Mesenchymal stem cell (in vitro differentiated cells and primary cell): ENCODE measurements around the gene SPSB1.

Experiments
- DNase-seq: peaks from one replicate; pipeline ENCODE4 v3.0.0-alpha.2; 2013
- H2AFZ ChIP-seq: one replicate; pipeline ENCODE4 v1.6.1; 2013; ENCODE audit warnings: low read depth, mild to moderate bottlenecking, control low read depth, inconsistent platforms, low read length, moderate library complexity
- H2AK5ac ChIP-seq: 2 replicates; pipeline ENCODE4 v1.6.1; 2013; ENCODE audit warnings: low read length, moderate library complexity, mild to moderate bottlenecking, inconsistent platforms; ENCODE audit not compliant: severe bottlenecking
- H2BK120ac ChIP-seq: one replicate; pipeline ENCODE4 v1.6.1; 2013; ENCODE audit warnings: low read depth, mild to moderate bottlenecking, inconsistent platforms, low read length, moderate library complexity
- H2BK12ac ChIP-seq, 2 experiments: one replicate each; pipeline ENCODE4 v1.6.1; 2013; ENCODE audit warnings: inconsistent platforms in 2 of 2, low read length in 2 of 2, mild to moderate bottlenecking in 2 of 2, moderate library complexity in 2 of 2, control low read depth in 1 of 2
- H2BK15ac ChIP-seq: one replicate; pipeline ENCODE4 v1.6.1; 2013; ENCODE audit warnings: mild to moderate bottlenecking, low read depth, inconsistent platforms; ENCODE audit not compliant: poor library complexity, severe bottlenecking
- H2BK5ac ChIP-seq: 2 replicates; pipeline ENCODE4 v1.6.1; 2013; ENCODE audit warnings: low read depth, mild to moderate bottlenecking, low read length, control low read depth, inconsistent platforms; ENCODE audit not compliant: poor library complexity, severe bottlenecking
- H3K14ac ChIP-seq, 2 experiments: one replicate each; pipeline ENCODE4 v1.6.1; 2013; ENCODE audit warnings: inconsistent platforms in 2 of 2, low read length in 2 of 2, control low read depth in 1 of 2, mild to moderate bottlenecking in 1 of 2, moderate library complexity in 1 of 2
- H3K18ac ChIP-seq, 2 experiments: one replicate each; pipeline ENCODE4 v1.6.1; 2013; ENCODE audit warnings: inconsistent platforms in 2 of 2, low read length in 2 of 2, control low read depth in 1 of 2, low read depth in 1 of 2, mild to moderate bottlenecking in 1 of 2
- H3K23ac ChIP-seq, 2 experiments: one replicate each; pipeline ENCODE4 v1.6.1; 2013; ENCODE audit warnings: inconsistent platforms in 2 of 2, low read length in 2 of 2, mild to moderate bottlenecking in 2 of 2, moderate library complexity in 2 of 2, control low read depth in 1 of 2
- H3K27ac ChIP-seq: 2 replicates; pipeline ENCODE4 v1.5.1; 2013; ENCODE audit warnings: mild to moderate bottlenecking, moderate library complexity, low read length, control low read depth, inconsistent platforms; ENCODE audit not compliant: poor library complexity, severe bottlenecking
- H3K27me3 ChIP-seq, 2 experiments: 2 replicates each; pipeline versions ENCODE4 v1.6.1 to v1.7.0; 2013; ENCODE audit warnings: low read length in 2 of 2, mild to moderate bottlenecking in 2 of 2, moderate library complexity in 2 of 2, control low read depth in 1 of 2, inconsistent platforms in 1 of 2; ENCODE audit not compliant: control insufficient read depth in 1 of 2, insufficient read depth in 1 of 2
- H3K36me3 ChIP-seq, 2 experiments: 2 replicates each; pipeline versions ENCODE4 v1.6.1 to v1.7.0; 2013; ENCODE audit warnings: low read length in 2 of 2, control low read depth in 1 of 2, inconsistent platforms in 1 of 2, low read depth in 1 of 2, mild to moderate bottlenecking in 1 of 2; ENCODE audit not compliant: insufficient read depth in 2 of 2, control insufficient read depth in 1 of 2
- H3K4ac ChIP-seq, 2 experiments: one replicate each; pipeline ENCODE4 v1.6.1; 2013; ENCODE audit warnings: inconsistent platforms in 2 of 2, low read length in 2 of 2, mild to moderate bottlenecking in 2 of 2, moderate library complexity in 2 of 2, control low read depth in 1 of 2, low read depth in 1 of 2
- H3K4me1 ChIP-seq: 2 replicates; pipeline ENCODE4 v1.6.1; 2013; ENCODE audit warnings: low read depth, low read length, control low read depth; ENCODE audit not compliant: control insufficient read depth, insufficient read depth
- H3K4me2 ChIP-seq: 2 replicates; pipeline ENCODE4 v1.6.1; 2013; ENCODE audit warnings: low read length, mild to moderate bottlenecking, inconsistent platforms; ENCODE audit not compliant: poor library complexity, severe bottlenecking
- H3K4me3 ChIP-seq, 2 experiments: 2 replicates each; pipeline versions ENCODE4 v1.5.1 to v1.7.0; 2013; ENCODE audit warnings: low read length in 2 of 2, mild to moderate bottlenecking in 2 of 2, control low read depth in 1 of 2, low read depth in 1 of 2; ENCODE audit not compliant: insufficient read depth in 1 of 2
- H3K79me1 ChIP-seq: replicated peaks from 2 replicates; pipeline ENCODE4 v1.6.1; 2013; ENCODE audit warnings: mild to moderate bottlenecking, control low read depth, low read length, inconsistent platforms; ENCODE audit not compliant: poor library complexity, severe bottlenecking
- H3K9ac ChIP-seq: 2 replicates; pipeline ENCODE4 v1.7.0; 2013; ENCODE audit warnings: mild to moderate bottlenecking, low read length, moderate library complexity
- H3K9me3 ChIP-seq: 2 replicates; pipeline ENCODE4 v1.7.0; 2013; ENCODE audit warnings: mild to moderate bottlenecking, low read length; ENCODE audit not compliant: control insufficient read depth
- H4K8ac ChIP-seq: one replicate; pipeline ENCODE4 v1.6.1; 2013; ENCODE audit warnings: inconsistent platforms, mild to moderate bottlenecking, low read length, moderate library complexity
- H4K91ac ChIP-seq: one replicate; pipeline ENCODE4 v1.6.1; 2013; ENCODE audit warnings: mild to moderate bottlenecking, low read length, inconsistent platforms
- WGBS: methylation state at CpG from one replicate; pipeline ENCODE4 v1.1.7; 2013; ENCODE audit warnings: mixed read lengths; 5-methylcytosine and 5-hydroxymethylcytosine counted together

The SPSB1 gene

GRCh38 chr1:9357958-9358357, 65.3 kb downstream of the SPSB1 start:
- no peak overlapping the region for H4K91ac ChIP-seq
- no peak overlapping the region for H3K9ac ChIP-seq
- no peak overlapping the region for H3K27ac ChIP-seq
- no peak for DNase-seq
- no peak overlapping the region for H3K18ac ChIP-seq
- H3K14ac ChIP-seq = no peak overlapping the region
- no peaks in the 10 kb centered on the region for H3K27me3 ChIP-seq
- 94% methylated on average over 8 of the region's 8 CpGs for WGBS
- H3K4me2 ChIP-seq = no peak overlapping the region
- H3K23ac ChIP-seq = no peak overlapping the region
- no peak overlapping the region for H2BK12ac ChIP-seq
- no peak overlapping the region for H4K8ac ChIP-seq
- H2BK15ac ChIP-seq = no peak overlapping the region
- H3K36me3 ChIP-seq = peaks cover 72 to 73% of the 10 kb centered on the region in 2 experiments
- no peak overlapping the region for H3K4me3 ChIP-seq
- peaks cover 50% of the 10 kb centered on the region for H3K79me1 ChIP-seq
- H2AFZ ChIP-seq = no peak overlapping the region
- no peak overlapping the region for H3K4ac ChIP-seq
- H3K4me1 ChIP-seq = peaks cover 29% of the 10 kb centered on the region
- no peak overlapping the region for H2BK120ac ChIP-seq
- no peak overlapping the region for H2BK5ac ChIP-seq
- no peak overlapping the region for H2AK5ac ChIP-seq
- no peaks in the 10 kb centered on the region for H3K9me3 ChIP-seq

GRCh38 chr1:9360371-9361064, 67.8 kb downstream of the SPSB1 start:
- no peak overlapping the region for H3K18ac ChIP-seq
- H3K4ac ChIP-seq = no peak overlapping the region
- no peak overlapping the region for H4K91ac ChIP-seq
- WGBS = 95% methylated on average over 20 of the region's 20 CpGs
- H3K4me3 ChIP-seq = no peak overlapping the region
- no peak overlapping the region for H3K27ac ChIP-seq
- no peak overlapping the region for H4K8ac ChIP-seq
- no peak overlapping the region for H2BK5ac ChIP-seq
- no peak overlapping the region for H2AFZ ChIP-seq
- H3K23ac ChIP-seq = no peak overlapping the region
- H3K14ac ChIP-seq = no peak overlapping the region
- DNase-seq = no peak
- no peak overlapping the region for H2AK5ac ChIP-seq
- H2BK15ac ChIP-seq = no peak overlapping the region
- no peak overlapping the region for H3K9ac ChIP-seq
- H3K79me1 ChIP-seq = peaks cover 52% of the 10 kb centered on the region
- H3K4me2 ChIP-seq = no peak overlapping the region
- H3K9me3 ChIP-seq = no peaks in the 10 kb centered on the region
- H2BK120ac ChIP-seq = no peak overlapping the region
- no peaks in the 10 kb centered on the region for H3K27me3 ChIP-seq
- peaks cover 27% of the 10 kb centered on the region for H3K4me1 ChIP-seq
- peak overlapping the region in 1 of 2 experiments; percentile 25 for H2BK12ac ChIP-seq
- H3K36me3 ChIP-seq = peaks cover 69 to 90% of the 10 kb centered on the region in 2 experiments

GRCh38 chr1:9361630-9362260, 69.1 kb downstream of the SPSB1 start:
- Histone ChIP-seq H2BK5ac (no peak overlapping the region), H3K27me3 (no peaks in the 10 kb centered on the region), H3K18ac (peak overlapping the region; percentile 23 to 91), H3K9me3 (no peaks in the 10 kb centered on the region), H4K91ac (peak overlapping the region; percentile 23), H3K79me1 (peaks cover 48% of the 10 kb centered on the region), H3K4me3 (no peak overlapping the region), H3K23ac (no peak overlapping the region), H2AK5ac (no peak overlapping the region), H3K36me3 (peaks cover 65 to 87% of the 10 kb centered on the region in 2 experiments), H3K27ac (no peak overlapping the region), H4K8ac (peak overlapping the region; percentile 52), H3K4me1 (peaks cover 27% of the 10 kb centered on the region), H2AFZ (no peak overlapping the region), H2BK15ac (no peak overlapping the region), H3K9ac (no peak overlapping the region), H2BK12ac (peak overlapping the region; percentile 20 to 81), H3K4me2 (no peak overlapping the region), H3K14ac (peak overlapping the region in 1 of 2 experiments; percentile 45), H3K4ac (peak overlapping the region in 1 of 2 experiments; percentile 49), H2BK120ac (no peak overlapping the region)
- DNase-seq = peak; percentile 68
- WGBS = 70% methylated on average over 7 of the region's 14 CpGs

GRCh38 chr1:9362488-9362887, 69.8 kb downstream of the SPSB1 start:
- H3K27me3 ChIP-seq = no peaks in the 10 kb centered on the region
- H3K4me2 ChIP-seq = no peak overlapping the region
- H3K4me3 ChIP-seq = no peak overlapping the region
- no peak overlapping the region for H3K14ac ChIP-seq
- H2AFZ ChIP-seq = no peak overlapping the region
- H2AK5ac ChIP-seq = no peak overlapping the region
- H3K4ac ChIP-seq = no peak overlapping the region
- no peak overlapping the region for H2BK5ac ChIP-seq
- no peak overlapping the region for H2BK120ac ChIP-seq
- H2BK12ac ChIP-seq = peak overlapping the region in 1 of 2 experiments; percentile 51
- 97% methylated on average over 12 of the region's 12 CpGs for WGBS
- peaks cover 27% of the 10 kb centered on the region for H3K4me1 ChIP-seq
- no peak for DNase-seq
- H3K36me3 ChIP-seq = peaks cover 68 to 87% of the 10 kb centered on the region in 2 experiments
- peak overlapping the region; percentile 23 for H4K91ac ChIP-seq
- no peak overlapping the region for H4K8ac ChIP-seq
- H3K79me1 ChIP-seq = peaks cover 48% of the 10 kb centered on the region
- H2BK15ac ChIP-seq = no peak overlapping the region
- H3K9me3 ChIP-seq = no peaks in the 10 kb centered on the region
- no peak overlapping the region for H3K9ac ChIP-seq
- no peak overlapping the region for H3K27ac ChIP-seq
- no peak overlapping the region for H3K23ac ChIP-seq
- peak overlapping the region in 1 of 2 experiments; percentile 37 for H3K18ac ChIP-seq
